HepG2 (cell line): ENCODE data around the gene BBS1. TPM values are rescaled to one million over a fixed set of nuclear protein-coding genes. Genes with fewer than 3 reads are reported as not detected.

ENCODE experiments used
- AGO1 ChIP-seq: fragments of 200-400 bp; formaldehyde crosslinking; IDR thresholded peaks from 2 replicates; pipeline ENCODE4 v1.6.1; 2017; ENCODE audit warnings: mild to moderate bottlenecking, low read depth, low read length, moderate library complexity; ENCODE audit not compliant: poor library complexity, severe bottlenecking
- BCL3 ChIP-seq: sonication (generic); formaldehyde crosslinking; IDR thresholded peaks from 2 replicates; pipeline ENCODE4 v1.5.1; 2020; ENCODE audit warnings: mild to moderate bottlenecking, missing genetic modification reagents, moderate library complexity
- BCLAF1 ChIP-seq: fragments of 450-650 bp; IDR thresholded peaks from 2 replicates; pipeline ENCODE4 v1.6.1; 2017; ENCODE audit warnings: mild to moderate bottlenecking
- HNF4A ChIP-seq: sonication (generic); formaldehyde crosslinking; IDR thresholded peaks from 2 replicates; pipeline ENCODE4 v1.4.0; 2020; ENCODE audit warnings: missing genetic modification reagents
- ISX ChIP-seq: sonication (generic); formaldehyde crosslinking; conservative IDR thresholded peaks from 2 replicates; pipeline ENCODE4 v1.5.0; 2020; ENCODE audit warnings: missing genetic modification reagents
- JARID2 ChIP-seq: sonication (generic); formaldehyde crosslinking; IDR thresholded peaks from 2 replicates; pipeline ENCODE4 v1.8.1; 2023; ENCODE audit warnings: missing genetic modification reagents, inconsistent platforms; ENCODE audit not compliant: insufficient replicate concordance
- KLF11 ChIP-seq: IDR thresholded peaks from 2 replicates; pipeline ENCODE4 v1.6.1; 2016; ENCODE audit warnings: missing compliant biosample characterization
- MEF2D ChIP-seq: sonication (generic); formaldehyde crosslinking; IDR thresholded peaks from 2 replicates; pipeline ENCODE4 v1.5.1; 2020; ENCODE audit warnings: mild to moderate bottlenecking, missing genetic modification reagents
- MYC ChIP-seq: sonication (generic); formaldehyde crosslinking; IDR thresholded peaks from 2 replicates; pipeline ENCODE4 v1.9.0; 2021; ENCODE audit warnings: missing genetic modification reagents, borderline replicate concordance
- PAF1 ChIP-seq: IDR thresholded peaks from 2 replicates; pipeline ENCODE4 v1.6.1; 2016; ENCODE audit warnings: missing genetic modification reagents, missing compliant biosample characterization
- POGZ ChIP-seq: sonication (generic); formaldehyde crosslinking; IDR thresholded peaks from 2 replicates; pipeline ENCODE4 v1.4.0; 2020; ENCODE audit warnings: mild to moderate bottlenecking, missing genetic modification reagents
- POLR2A ChIP-seq, 2 experiments: IDR thresholded peaks; 2 replicates each; pipeline ENCODE4 v1.6.1; 2011; ENCODE audit warnings: low read depth in 2 of 2, low read length in 2 of 2, mild to moderate bottlenecking in 1 of 2, moderate library complexity in 1 of 2; ENCODE audit not compliant: insufficient read depth in 1 of 2
- RFX5 ChIP-seq: IDR thresholded peaks from 2 replicates; pipeline ENCODE4 v1.6.1; 2011; ENCODE audit warnings: low read depth, low read length, improper control_type of control experiment
- SCMH1 ChIP-seq: sonication (generic); formaldehyde crosslinking; IDR thresholded peaks from 2 replicates; pipeline ENCODE4 v1.9.0; 2021; ENCODE audit warnings: missing genetic modification reagents, mild to moderate bottlenecking, borderline replicate concordance
- SMAD3 ChIP-seq: sonication (generic); formaldehyde crosslinking; IDR thresholded peaks from 2 replicates; pipeline ENCODE4 v1.4.0; 2020; ENCODE audit warnings: missing genetic modification reagents
- ZC3H4 ChIP-seq: sonication (generic); formaldehyde crosslinking; IDR thresholded peaks from 2 replicates; pipeline ENCODE4 v1.4.0; 2020; ENCODE audit warnings: missing genetic modification reagents, borderline replicate concordance
- ZFP36L1 ChIP-seq: sonication (generic); formaldehyde crosslinking; IDR thresholded peaks from 2 replicates; pipeline ENCODE4 v1.8.0; 2022; ENCODE audit warnings: mild to moderate bottlenecking, missing genetic modification reagents, moderate library complexity
- ZNF280D ChIP-seq: sonication (generic); formaldehyde crosslinking; IDR thresholded peaks from 2 replicates; pipeline ENCODE4 v1.5.1; 2020; ENCODE audit warnings: mild to moderate bottlenecking, missing genetic modification reagents
- ZNF34 ChIP-seq: sonication (generic); formaldehyde crosslinking; IDR thresholded peaks from 2 replicates; pipeline ENCODE4 v1.4.0; 2020; ENCODE audit warnings: mild to moderate bottlenecking, missing genetic modification reagents, borderline replicate concordance
- ZNF512B ChIP-seq: sonication (generic); formaldehyde crosslinking; IDR thresholded peaks from 2 replicates; pipeline ENCODE4 v1.5.1; 2020; ENCODE audit warnings: missing genetic modification reagents, mild to moderate bottlenecking, borderline replicate concordance
- ZNF746 ChIP-seq: sonication (generic); formaldehyde crosslinking; IDR thresholded peaks from 2 replicates; pipeline ENCODE4 v1.8.0; 2022; ENCODE audit warnings: mild to moderate bottlenecking, missing genetic modification reagents
- polyA plus RNA-seq, 8 experiments: library from polyadenylated mRNA; depleted of rRNA in 3 of 8; stranded (reverse) in 7 of 8; unstranded in 1 of 8; fragments of >200 nt; fragmentation: Illumina TruSeq in 4 of 8; extraction: Trizol in 4 of 8; gene quantifications; 2 replicates each; pipeline versions ENCODE4 v1.2.1 to v1.2.3, GENCODE V29; 2011 to 2016; ENCODE audit warnings: low read depth in 4 of 8, missing spikeins in 1 of 8, mixed read lengths in 1 of 8; ENCODE audit not compliant: insufficient read depth in 1 of 8
- total RNA-seq, 5 experiments: library from RNA; depleted of rRNA; stranded (reverse); fragments of >200 nt; fragmentation: Illumina TruSeq; extraction: Trizol; gene quantifications; 2 replicates each; pipeline ENCODE4 v1.2.3, GENCODE V29; 2016; ENCODE audit warnings: low read depth in 1 of 5

The BBS1 gene
- total and polyA plus RNA-seq, 2 of the 13 experiments (the other 11 are each of a cell fraction or from before 2014, with no cell fraction given) = 11.7 to 14.1 TPM

GRCh38 chr11:66579017-66579606 is 68.7 kb downstream of the BBS1 start (continued):
- TF ChIP-seq ZNF512B (CRISPR knock-in tag) = no peak
- TF ChIP-seq BCLAF1 = no peak
- TF ChIP-seq ZFP36L1 (CRISPR knock-in tag) = no peak
- TF ChIP-seq RFX5 = no peak
- TF ChIP-seq KLF11 = no peak
- TF ChIP-seq SCMH1 (CRISPR knock-in tag) = no peak
- no peak for TF ChIP-seq ZNF34 (CRISPR knock-in tag)
- TF ChIP-seq JARID2 (CRISPR knock-in tag) = no peak
- TF ChIP-seq HNF4A (CRISPR knock-in tag) = no peak
- TF ChIP-seq MYC (CRISPR knock-in tag) = no peak
- TF ChIP-seq POGZ = no peak
- 0 out of 2 replicates have a peak, but pooled peaks have one; percentile 32 for TF ChIP-seq MEF2D (CRISPR knock-in tag)
- no peak for TF ChIP-seq ISX (CRISPR knock-in tag)
- TF ChIP-seq POLR2A (IDR thresholded peaks at IDR 0.05; ENCODE audit: insufficient read depth in 1 of 2, low read depth in 2 of 2, low read length in 2 of 2) = no peak
- TF ChIP-seq SMAD3 = 0 out of 2 replicates have a peak, but pooled peaks have one; percentile 34
- no peak for TF ChIP-seq ZC3H4 (CRISPR knock-in tag)
- TF ChIP-seq BCL3 (CRISPR knock-in tag) = no peak
- TF ChIP-seq ZNF746 (CRISPR knock-in tag) = 0 out of 2 replicates have a peak, but pooled peaks have one; percentile 34
- no peak for TF ChIP-seq ZNF280D (CRISPR knock-in tag)
- TF ChIP-seq PAF1 = no peak
- TF ChIP-seq AGO1 = no peak
